Measurements from ENCODE around the gene SLC4A4.

SLC4A4 gene

GRCh38 chr4:71338846-71339593 lies at the start of gene SLC4A4:
Gene SLC4A4, plus strand, starts transcription at chr4:71339020.
- CTCF ChIA-PET, result interaction anchor here (0.6 to 0.8 kb wide), 2 partner anchors 85 to 364 kb away, joined by 3 to 4 read pairs; no protein-coding TSS in a partner anchor
- POLR2A ChIA-PET, result no interaction called here
- DNase-seq (ENCODE audit: extremely low spot score), result no peak
- no peak for TF ChIP-seq SUZ12 (IDR thresholded peaks at IDR 0.05)

DNA sequence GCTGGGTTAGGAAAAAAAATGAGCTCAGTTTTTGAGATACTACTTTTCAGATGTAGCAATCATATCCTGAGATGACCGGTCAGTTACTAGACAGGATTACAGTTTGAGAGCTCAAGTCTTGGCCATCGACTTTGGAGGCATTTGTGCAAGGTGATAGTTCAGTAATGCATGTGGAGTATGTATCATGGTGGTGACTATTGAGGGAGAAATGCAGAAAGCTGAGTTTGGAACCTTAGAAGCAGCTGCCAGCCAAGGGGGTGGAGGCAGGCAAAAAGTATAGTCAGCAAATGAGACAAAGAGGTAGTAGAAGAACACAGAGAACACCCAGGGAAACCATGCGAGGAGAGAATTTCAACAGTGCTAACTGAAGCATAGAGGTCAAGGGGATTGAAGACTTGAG lies 48.7 kb upstream of the SLC4A4 start:
- no peak for DNase-seq (ENCODE audit: extremely low spot score)
- POLR2A ChIA-PET, result no interaction called here
- TF ChIP-seq ARNT (IDR thresholded peaks at IDR 0.05), result no peak
- no peak for TF ChIP-seq SUZ12 (IDR thresholded peaks at IDR 0.05)
- no peak for TF ChIP-seq ZNF384 (IDR thresholded peaks at IDR 0.05)
- TF ChIP-seq SP1 (IDR thresholded peaks at IDR 0.05), result no peak
- TF ChIP-seq BHLHE40 (IDR thresholded peaks at IDR 0.05; ENCODE audit: borderline replicate concordance), result no peak
- CTCF ChIA-PET, result no interaction called here

DNA sequence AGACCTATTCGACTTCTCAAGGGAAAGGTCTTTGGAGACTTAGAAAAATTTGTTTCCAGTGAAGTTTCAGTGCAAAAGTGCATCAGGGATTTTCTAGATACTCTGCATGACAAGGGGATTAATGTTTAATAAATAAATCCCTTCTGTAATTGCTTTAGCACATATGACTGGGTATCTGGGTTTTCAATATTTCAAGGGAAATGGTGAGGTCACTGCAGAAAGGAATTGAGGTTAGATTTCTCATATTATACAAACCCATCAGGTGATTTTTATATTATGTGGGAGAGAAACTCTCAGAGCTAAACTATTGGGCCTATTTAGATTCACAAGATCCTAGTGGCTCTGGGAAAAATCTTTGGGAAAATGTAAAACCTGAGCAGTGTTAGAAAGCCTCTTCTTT lies 48.3 kb upstream of the SLC4A4 start:
- POLR2A ChIA-PET, result no interaction called here

DNA sequence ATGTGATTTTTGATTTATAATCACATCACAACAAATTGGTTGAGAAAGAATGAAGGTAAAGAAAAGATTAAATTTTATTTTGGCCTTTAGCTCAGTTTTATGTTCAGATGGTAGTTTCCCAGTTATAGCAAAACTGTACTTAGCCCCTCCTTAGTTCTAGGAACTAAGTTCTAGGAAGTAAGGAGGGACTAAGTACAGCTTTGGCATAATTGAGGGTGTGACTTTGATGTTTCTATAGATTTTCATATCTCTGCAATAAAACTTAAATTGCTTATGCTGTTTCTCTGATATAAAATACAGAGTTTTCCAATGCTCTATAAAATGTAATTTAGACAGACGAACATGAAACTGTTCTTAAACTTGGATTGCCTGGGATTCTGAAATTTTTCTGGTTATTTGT lies 46.6 kb upstream of the SLC4A4 start:
- DNase-seq (ENCODE audit: extremely low spot score), result no peak
- ChIA-PET CTCF (no interaction called here), POLR2A (no interaction called here)
- TF ChIP-seq FOXM1 (IDR thresholded peaks at IDR 0.05; ENCODE audit: borderline replicate concordance) (no peak), BHLHE40 (IDR thresholded peaks at IDR 0.05; ENCODE audit: borderline replicate concordance) (no peak), ARNT (IDR thresholded peaks at IDR 0.05) (no peak), L3MBTL2 (conservative IDR thresholded peaks at IDR 0.05) (no peak), CTBP1 (IDR thresholded peaks at IDR 0.05; ENCODE audit: borderline replicate concordance) (no peak), PKNOX1 (IDR thresholded peaks at IDR 0.05) (no peak), SP1 (IDR thresholded peaks at IDR 0.05) (no peak), TARDBP (IDR thresholded peaks at IDR 0.05) (no peak)

More for the DNA sequence above, 48.3 kb upstream of the SLC4A4 start:
- DNase-seq (ENCODE audit: extremely low spot score), result no peak
- TF ChIP-seq ARNT (IDR thresholded peaks at IDR 0.05), result no peak
- TF ChIP-seq CTBP1 (IDR thresholded peaks at IDR 0.05; ENCODE audit: borderline replicate concordance), result no peak
- no peak for TF ChIP-seq HDGF (IDR thresholded peaks at IDR 0.05; ENCODE audit: borderline replicate concordance)
- no peak for TF ChIP-seq NFRKB (IDR thresholded peaks at IDR 0.05)
- no peak for TF ChIP-seq SP1 (IDR thresholded peaks at IDR 0.05)
- no peak for TF ChIP-seq FOXK2 (IDR thresholded peaks at IDR 0.05)
- no peak for TF ChIP-seq FOXA1 (IDR thresholded peaks at IDR 0.05)
- TF ChIP-seq TARDBP (IDR thresholded peaks at IDR 0.05), result no peak
- TF ChIP-seq BHLHE40 (IDR thresholded peaks at IDR 0.05; ENCODE audit: borderline replicate concordance), result no peak
- TF ChIP-seq LEF1 (IDR thresholded peaks at IDR 0.05; ENCODE audit: borderline replicate concordance), result no peak
- TF ChIP-seq L3MBTL2 (conservative IDR thresholded peaks at IDR 0.05), result no peak
- TF ChIP-seq ZNF384 (IDR thresholded peaks at IDR 0.05), result no peak
- CTCF ChIA-PET, result no interaction called here

DNA sequence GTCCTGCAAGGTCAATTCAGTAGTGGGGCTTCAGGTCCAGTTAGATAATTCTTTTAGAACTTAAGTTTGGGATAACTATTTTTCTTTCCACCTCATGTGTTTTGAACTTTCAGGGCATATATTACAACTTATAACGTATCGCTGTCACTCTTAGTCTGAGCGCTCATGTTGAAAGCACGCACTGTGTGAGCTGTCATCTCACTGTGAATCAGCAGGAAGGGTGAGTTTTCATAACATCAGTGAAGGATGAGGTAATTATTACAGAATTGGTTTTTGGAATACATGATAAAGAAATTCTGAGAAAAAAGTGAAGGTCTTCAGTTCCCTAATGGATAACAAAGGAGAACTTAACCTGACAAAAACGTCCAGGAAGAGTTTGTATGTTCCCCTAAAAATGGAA lies 45.1 kb upstream of the SLC4A4 start:
- DNase-seq (ENCODE audit: extremely low spot score), result no peak
- ChIA-PET POLR2A (no interaction called here), CTCF (no interaction called here)
- TF ChIP-seq TARDBP (IDR thresholded peaks at IDR 0.05) (no peak), PKNOX1 (IDR thresholded peaks at IDR 0.05) (no peak)

DNA sequence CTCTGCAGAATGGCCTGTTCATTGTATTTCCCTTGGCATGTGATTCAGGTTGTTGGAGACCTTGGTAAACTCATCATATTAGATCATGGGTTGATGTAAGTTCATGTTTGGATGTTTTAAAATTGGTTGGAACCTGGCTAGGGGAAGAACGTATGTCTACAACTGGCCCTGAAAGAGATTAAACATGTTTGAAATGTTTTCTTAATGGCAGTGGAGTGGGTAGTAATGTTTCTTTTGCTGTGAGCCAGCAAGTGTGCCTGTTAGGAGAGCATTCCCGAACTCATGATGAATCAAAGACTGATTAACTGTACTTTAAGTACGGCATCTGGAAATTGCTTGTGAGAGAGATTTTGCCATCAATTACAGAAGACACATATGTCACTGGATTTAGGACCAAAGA lies 44.5 kb upstream of the SLC4A4 start:
- TF ChIP-seq SUZ12 (IDR thresholded peaks at IDR 0.05) (no peak), SP1 (IDR thresholded peaks at IDR 0.05) (no peak), ELF4 (IDR thresholded peaks at IDR 0.05) (no peak), HDGF (IDR thresholded peaks at IDR 0.05; ENCODE audit: borderline replicate concordance) (no peak), ZNF384 (IDR thresholded peaks at IDR 0.05) (no peak), FOXA1 (IDR thresholded peaks at IDR 0.05) (no peak), NFRKB (IDR thresholded peaks at IDR 0.05) (no peak), L3MBTL2 (conservative IDR thresholded peaks at IDR 0.05) (no peak), PKNOX1 (IDR thresholded peaks at IDR 0.05) (no peak), TARDBP (IDR thresholded peaks at IDR 0.05) (no peak), BHLHE40 (IDR thresholded peaks at IDR 0.05; ENCODE audit: borderline replicate concordance) (no peak), FOXK2 (IDR thresholded peaks at IDR 0.05) (no peak), CTBP1 (IDR thresholded peaks at IDR 0.05; ENCODE audit: borderline replicate concordance) (no peak), FOXM1 (IDR thresholded peaks at IDR 0.05; ENCODE audit: borderline replicate concordance) (no peak), ARNT (IDR thresholded peaks at IDR 0.05) (no peak), LEF1 (IDR thresholded peaks at IDR 0.05; ENCODE audit: borderline replicate concordance) (no peak)
- POLR2A ChIA-PET, result no interaction called here
- DNase-seq (ENCODE audit: extremely low spot score), result no peak
- CTCF ChIA-PET, result no interaction called here

- ChIA-PET CTCF (no interaction called here), POLR2A (no interaction called here)
- DNase-seq (ENCODE audit: extremely low spot score), result no peak
- TF ChIP-seq FOXA1 (IDR thresholded peaks at IDR 0.05) (no peak), L3MBTL2 (conservative IDR thresholded peaks at IDR 0.05) (no peak), PKNOX1 (IDR thresholded peaks at IDR 0.05) (no peak), FOXM1 (IDR thresholded peaks at IDR 0.05; ENCODE audit: borderline replicate concordance) (no peak), CTBP1 (IDR thresholded peaks at IDR 0.05; ENCODE audit: borderline replicate concordance) (no peak), FOXK2 (IDR thresholded peaks at IDR 0.05) (no peak), ZNF384 (IDR thresholded peaks at IDR 0.05) (no peak), BHLHE40 (IDR thresholded peaks at IDR 0.05; ENCODE audit: borderline replicate concordance) (no peak), LEF1 (IDR thresholded peaks at IDR 0.05; ENCODE audit: borderline replicate concordance) (no peak), SUZ12 (IDR thresholded peaks at IDR 0.05) (no peak), SP1 (IDR thresholded peaks at IDR 0.05) (no peak), NFRKB (IDR thresholded peaks at IDR 0.05) (no peak), ARNT (IDR thresholded peaks at IDR 0.05) (no peak), HDGF (IDR thresholded peaks at IDR 0.05; ENCODE audit: borderline replicate concordance) (no peak), TARDBP (IDR thresholded peaks at IDR 0.05) (no peak), ELF4 (IDR thresholded peaks at IDR 0.05) (no peak)
Observed at GRCh38 chr4:71296945-71297344, 41.9 kb upstream of the SLC4A4 start.

All from HEK293T (cell line).